BLaER1 (cell line): ENCODE data around the gene SLC30A3.
A peak's percentile ranks its signal among the peaks of the same experiment; 100 is the strongest.
"Not testable (repeated sequence)": the region's sequence is repeated elsewhere in the genome, so short reads cannot be mapped to it uniquely, and the experiment has no call there.

Experiments used
- H3K27ac ChIP-seq: shearing (Covaris generic); formaldehyde crosslinking; 2 replicates; pipeline ENCODE4 v1.8.1; 2022
- H3K27me3 ChIP-seq: shearing (Covaris generic); formaldehyde crosslinking; 2 replicates; pipeline ENCODE4 v1.8.1; 2022
- H3K36me3 ChIP-seq: shearing (Covaris generic); formaldehyde crosslinking; 2 replicates; pipeline ENCODE4 v1.8.1; 2022
- H3K4me1 ChIP-seq: shearing (Covaris generic); formaldehyde crosslinking; 2 replicates; pipeline ENCODE4 v1.8.1; 2022
- H3K4me2 ChIP-seq: shearing (Covaris generic); formaldehyde crosslinking; 2 replicates; pipeline ENCODE4 v1.8.1; 2022
- H3K4me3 ChIP-seq: shearing (Covaris generic); formaldehyde crosslinking; 2 replicates; pipeline ENCODE4 v1.8.1; 2022
- H3K9ac ChIP-seq: shearing (Covaris generic); formaldehyde crosslinking; 2 replicates; pipeline ENCODE4 v1.8.1; 2022
- H3K9me3 ChIP-seq: shearing (Covaris generic); formaldehyde crosslinking; 2 replicates; pipeline ENCODE4 v1.8.1; 2022
- H4K20me1 ChIP-seq: shearing (Covaris generic); formaldehyde crosslinking; 2 replicates; pipeline ENCODE4 v1.8.1; 2022
- Cebpa-rat ChIP-seq: shearing (Covaris generic); IDR thresholded peaks from 2 replicates; pipeline ENCODE4 v1.8.1; 2022

Gene SLC30A3

DNA sequence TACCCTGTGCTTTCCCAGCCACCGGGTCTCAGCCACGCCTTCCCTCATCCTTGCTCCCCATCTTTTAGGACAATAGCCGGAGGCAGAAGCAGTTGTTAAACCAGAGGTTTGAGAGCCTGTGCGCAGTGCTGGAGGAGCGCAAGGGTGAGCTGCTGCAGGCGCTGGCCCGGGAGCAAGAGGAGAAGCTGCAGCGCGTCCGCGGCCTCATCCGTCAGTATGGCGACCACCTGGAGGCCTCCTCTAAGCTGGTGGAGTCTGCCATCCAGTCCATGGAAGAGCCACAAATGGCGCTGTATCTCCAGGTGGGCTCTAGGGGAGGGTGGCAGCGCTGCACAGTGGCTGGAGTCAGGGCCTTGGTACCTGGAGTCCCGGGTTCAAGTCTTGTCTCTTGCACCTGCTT lies 42.7 kb upstream of the SLC30A3 start:
- Histone ChIP-seq H3K27me3 (peaks cover 23% of the 10 kb centered on the region), H3K36me3 (peaks cover 32% of the 10 kb centered on the region), H3K9ac (no peak overlapping the region), H3K9me3 (no peaks in the 10 kb centered on the region), H3K4me2 (no peak overlapping the region), H3K27ac (no peak overlapping the region), H4K20me1 (peaks cover 13% of the 10 kb centered on the region; the same call in 1 of the 2 replicates), H3K4me1 (peaks cover 13% of the 10 kb centered on the region), H3K4me3 (no peak overlapping the region)
- no peak for TF ChIP-seq Cebpa-rat

GRCh38 chr2:27304488-27305240 lies 41.8 kb upstream of the SLC30A3 start:
- no peak overlapping the region for H3K4me3 ChIP-seq
- H3K9ac ChIP-seq: no peak overlapping the region
- H3K4me2 ChIP-seq: no peak overlapping the region
- no peaks in the 10 kb centered on the region for H3K9me3 ChIP-seq
- H3K36me3 ChIP-seq: peaks cover 24% of the 10 kb centered on the region
- H3K27ac ChIP-seq: no peak overlapping the region
- H4K20me1 ChIP-seq: peaks cover 13% of the 10 kb centered on the region; the same call in 1 of the 2 replicates
- peaks cover 23% of the 10 kb centered on the region for H3K27me3 ChIP-seq
- no peak for TF ChIP-seq Cebpa-rat
- H3K4me1 ChIP-seq: peaks cover 13% of the 10 kb centered on the region

- H4K20me1 ChIP-seq: peaks cover 11% of the 10 kb centered on the region; the same call in 1 of the 2 replicates
- H3K4me3 ChIP-seq: no peak overlapping the region
- TF ChIP-seq Cebpa-rat: no peak
- peaks cover 23% of the 10 kb centered on the region for H3K27me3 ChIP-seq
- H3K36me3 ChIP-seq: peaks cover 10% of the 10 kb centered on the region
- no peak overlapping the region for H3K27ac ChIP-seq
- H3K4me2 ChIP-seq: peak overlapping the region; percentile 47
- H3K9me3 ChIP-seq: no peaks in the 10 kb centered on the region
- no peak overlapping the region for H3K9ac ChIP-seq
- H3K4me1 ChIP-seq: peaks cover 13% of the 10 kb centered on the region
Measured at GRCh38 chr2:27303093-27304025, 40.5 kb upstream of the SLC30A3 start.

- not testable (repeated sequence) for H4K20me1 ChIP-seq, H3K9ac ChIP-seq
- H3K4me1 ChIP-seq: peaks cover 13% of the 10 kb centered on the region
Measured at GRCh38 chr2:27300606-27301005, 37.8 kb upstream of the SLC30A3 start.

DNA sequence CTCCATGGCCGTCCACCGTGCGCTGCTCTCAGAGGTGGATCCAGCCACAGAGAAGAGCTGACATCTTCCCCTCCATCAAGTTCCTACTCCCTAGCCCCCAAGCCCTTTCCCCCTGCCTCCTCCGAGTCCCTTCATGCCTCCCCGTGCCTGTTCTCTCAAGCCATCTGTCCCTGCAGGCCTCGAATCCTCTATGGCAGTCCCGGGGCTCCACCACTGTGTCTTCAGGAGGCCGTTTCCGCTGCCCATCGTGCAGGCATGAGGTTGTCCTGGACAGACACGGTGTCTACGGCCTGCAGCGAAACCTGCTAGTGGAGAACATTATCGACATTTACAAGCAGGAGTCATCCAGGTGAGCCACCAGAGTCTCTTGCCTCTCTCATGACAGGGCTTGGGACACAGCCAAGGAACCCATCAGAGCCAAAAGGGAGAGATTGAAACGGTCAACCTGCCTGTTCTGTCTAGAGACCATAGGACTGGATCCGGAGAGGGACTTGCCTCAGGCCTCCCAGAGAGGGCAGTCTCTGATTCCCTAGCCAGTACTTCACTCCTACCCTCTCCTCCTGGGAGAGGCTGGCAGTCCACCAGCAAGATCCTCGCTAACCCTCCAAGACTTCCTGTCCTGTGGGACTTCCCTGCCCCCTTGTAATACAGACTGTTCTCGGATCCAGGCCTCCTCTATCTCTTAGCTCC lies 35.7 kb upstream of the SLC30A3 start:
- Histone ChIP-seq H3K4me2 (no peak overlapping the region), H3K9me3 (no peaks in the 10 kb centered on the region), H4K20me1 (no peaks in the 10 kb centered on the region), H3K27me3 (no peaks in the 10 kb centered on the region), H3K27ac (no peak overlapping the region), H3K36me3 (no peaks in the 10 kb centered on the region), H3K4me1 (peaks cover 14% of the 10 kb centered on the region), H3K4me3 (no peak overlapping the region), H3K9ac (no peak overlapping the region)
- no peak for TF ChIP-seq Cebpa-rat

More at GRCh38 chr2:27300606-27301005, 37.8 kb upstream of the SLC30A3 start:
- H3K27ac ChIP-seq, H3K27me3 ChIP-seq, H3K4me2 ChIP-seq, H3K36me3 ChIP-seq, H3K9me3 ChIP-seq, H3K4me3 ChIP-seq: not testable (repeated sequence)

DNA sequence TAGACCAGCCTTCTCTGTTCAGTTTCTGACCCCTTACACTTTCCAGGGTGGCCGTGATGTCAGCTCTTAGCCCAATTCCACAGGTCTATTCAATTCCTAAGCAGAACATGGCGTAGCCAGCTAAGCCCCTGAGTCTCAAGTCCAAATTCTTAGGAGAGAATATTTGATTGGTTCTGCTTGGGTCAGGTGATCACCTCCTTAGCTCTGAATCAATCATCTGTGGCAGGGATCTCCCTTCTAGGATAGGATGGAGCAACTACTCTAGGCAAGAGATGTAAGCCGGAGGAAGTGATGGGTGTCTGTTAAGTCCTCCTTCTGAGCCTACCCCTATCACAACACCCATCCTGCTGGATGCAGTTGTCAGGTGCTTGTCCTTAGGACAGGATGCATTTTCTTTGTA lies 34.3 kb upstream of the SLC30A3 start:
- H3K4me1 ChIP-seq: peaks cover 16% of the 10 kb centered on the region
- no peak for TF ChIP-seq Cebpa-rat

DNA sequence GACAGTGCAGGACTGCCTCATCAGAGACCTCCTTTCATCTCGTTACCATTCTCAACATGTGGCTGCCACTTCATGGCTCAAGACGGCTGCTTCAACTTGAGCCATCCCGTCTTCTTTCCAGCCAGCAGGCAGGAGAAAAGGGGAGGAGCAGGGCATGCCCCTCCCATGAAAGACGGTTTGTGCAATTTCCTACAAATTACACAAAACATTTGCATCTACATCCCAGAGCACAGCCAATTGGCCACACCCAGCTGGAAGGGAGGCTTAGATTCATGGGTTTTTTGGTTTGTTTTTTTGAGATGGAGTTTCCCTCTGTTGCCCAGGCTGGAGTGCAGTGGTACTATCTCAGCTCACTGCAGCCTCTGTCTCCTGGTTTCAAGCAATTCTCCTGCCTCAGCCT lies 33.6 kb upstream of the SLC30A3 start:
- Histone ChIP-seq H3K27ac (no peak overlapping the region), H3K4me2 (no peak overlapping the region), H4K20me1 (no peaks in the 10 kb centered on the region), H3K4me1 (peaks cover 24% of the 10 kb centered on the region), H3K9me3 (no peaks in the 10 kb centered on the region), H3K9ac (no peak overlapping the region), H3K36me3 (no peaks in the 10 kb centered on the region), H3K4me3 (no peak overlapping the region), H3K27me3 (no peaks in the 10 kb centered on the region)
- no peak for TF ChIP-seq Cebpa-rat

More for the DNA sequence above, 34.3 kb upstream of the SLC30A3 start:
- Histone ChIP-seq H3K4me2 (no peak overlapping the region), H3K4me3 (no peak overlapping the region), H3K27me3 (no peaks in the 10 kb centered on the region), H4K20me1 (no peaks in the 10 kb centered on the region), H3K9me3 (no peaks in the 10 kb centered on the region), H3K9ac (no peak overlapping the region), H3K36me3 (no peaks in the 10 kb centered on the region), H3K27ac (no peak overlapping the region)

GRCh38 chr2:27294928-27295327 lies 32.1 kb upstream of the SLC30A3 start:
- Histone ChIP-seq H3K4me1 (peaks cover 39% of the 10 kb centered on the region), H3K4me2 (no peak overlapping the region), H3K36me3 (no peaks in the 10 kb centered on the region), H3K9me3 (no peaks in the 10 kb centered on the region), H3K4me3 (no peak overlapping the region), H3K9ac (no peak overlapping the region), H4K20me1 (no peaks in the 10 kb centered on the region), H3K27ac (no peak overlapping the region), H3K27me3 (no peaks in the 10 kb centered on the region)
- no peak for TF ChIP-seq Cebpa-rat

DNA sequence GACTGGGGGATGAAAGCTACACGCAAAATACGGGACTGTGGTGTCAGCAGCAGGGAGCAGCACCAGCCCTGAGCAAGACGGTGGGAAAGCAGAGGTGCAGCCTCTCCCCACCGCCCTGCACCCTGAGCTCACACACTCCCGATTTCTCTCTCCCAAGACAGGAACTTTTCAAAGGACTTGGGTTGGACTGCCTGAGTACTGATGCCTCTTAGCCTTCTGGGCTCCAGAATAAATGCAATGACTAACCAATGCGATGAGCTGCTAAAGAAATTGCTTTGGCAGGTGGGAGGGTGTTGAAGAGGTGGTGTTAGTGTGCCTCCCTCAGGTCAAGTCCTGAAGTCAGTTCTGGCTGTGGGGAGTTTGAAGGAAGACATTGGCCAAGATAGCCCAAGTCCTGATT lies 29.0 kb upstream of the SLC30A3 start:
- H3K27ac ChIP-seq: peak overlapping the region; percentile 87
- H3K4me3 ChIP-seq: no peak overlapping the region
- H3K9ac ChIP-seq: no peak overlapping the region
- H3K9me3 ChIP-seq: no peaks in the 10 kb centered on the region
- no peaks in the 10 kb centered on the region for H4K20me1 ChIP-seq
- H3K27me3 ChIP-seq: no peaks in the 10 kb centered on the region
- H3K4me2 ChIP-seq: peak overlapping the region; percentile 78
- no peak for TF ChIP-seq Cebpa-rat
- peaks cover 52% of the 10 kb centered on the region for H3K4me1 ChIP-seq
- no peaks in the 10 kb centered on the region for H3K36me3 ChIP-seq
